ENCODE measurements around the gene KIF6. TPM values are rescaled to one million over a fixed set of nuclear protein-coding genes. Genes with fewer than 3 reads are reported as not detected.

Gene KIF6
- total and polyA plus RNA-seq, 2 of the 8 experiments (the other 6 are each of a cell fraction or from before 2014, with no cell fraction given) = 0.53 to 0.65 TPM

- Histone ChIP-seq H3K27me3 (replicated peaks in 1 of 4; ENCODE audit: control insufficient read depth in 3 of 4, extremely low read depth in 1 of 4, insufficient read depth in 3 of 4, low read length in 3 of 4) (peaks cover 26 to 48% (median 43%) of the 10 kb centered on the region in 4 experiments), H2BK5ac (ENCODE audit: low read depth, low read length) (no peak overlapping the region), H2BK20ac (ENCODE audit: low read length) (no peak overlapping the region), H3K4me3 (ENCODE audit: extremely low read depth in 1 of 4, insufficient read depth in 2 of 4, low read depth in 3 of 4, low read length in 4 of 4) (no peak overlapping the region), H3K56ac (replicated peaks; ENCODE audit: insufficient read length, low read depth, low read length) (no peak overlapping the region), H3K23me2 (ENCODE audit: low read depth, low read length) (peaks cover 12% of the 10 kb centered on the region; the same call in 1 of the 2 replicates), H2BK120ac (replicated peaks; ENCODE audit: low read depth, low read length) (no peak overlapping the region), H3K4me1 (replicated peaks in 1 of 4; ENCODE audit: control insufficient read depth in 3 of 4, insufficient read depth in 4 of 4, low read length in 3 of 4) (peaks cover 0 to 5% (median 3%) of the 10 kb centered on the region in 4 experiments; a peak in 4 of 7 replicates), H3K27ac (ENCODE audit: low read depth, low read length) (no peak overlapping the region), H3K79me1 (ENCODE audit: low read depth, low read length) (no peaks in the 10 kb centered on the region), H3K4me2 (ENCODE audit: insufficient read depth in 1 of 2, low read depth in 2 of 2, low read length in 2 of 2) (no peak overlapping the region), H3K9me3 (ENCODE audit: insufficient read depth in 2 of 2, low read depth in 1 of 2, low read length in 1 of 2) (no peaks in the 10 kb centered on the region), H4K5ac (ENCODE audit: insufficient read length, low read depth, low read length) (no peak overlapping the region), H2AFZ (ENCODE audit: low read length) (no peak overlapping the region), H4K20me1 (replicated peaks in 1 of 2; ENCODE audit: control insufficient read depth in 1 of 2, insufficient read depth in 2 of 2, low read length in 2 of 2) (peaks cover 0 to 2% of the 10 kb centered on the region in 2 experiments), H4K8ac (ENCODE audit: extremely low read depth, insufficient read depth, low read length) (peak overlapping the region; percentile 12; the same call in 1 of the 2 replicates), H3K36me3 (ENCODE audit: control insufficient read depth in 2 of 4, insufficient read depth in 4 of 4, low read length in 3 of 4) (no peaks in the 10 kb centered on the region), H3K23ac (ENCODE audit: insufficient read length) (no peak overlapping the region), H2AK5ac (ENCODE audit: low read depth, low read length) (no peak overlapping the region), H3K18ac (ENCODE audit: extremely low read depth, low read length) (no peak overlapping the region), H4K91ac (replicated peaks; ENCODE audit: insufficient read length, low read length) (no peak overlapping the region), H3K4ac (replicated peaks; ENCODE audit: insufficient read length, low read depth, low read length) (no peak overlapping the region), H3K79me2 (ENCODE audit: control insufficient read depth in 1 of 2, insufficient read depth in 2 of 2, low read length in 2 of 2) (no peaks in the 10 kb centered on the region), H3K9ac (replicated peaks in 1 of 4; ENCODE audit: extremely low read depth in 1 of 4, low read depth in 3 of 4, low read length in 3 of 4) (no peak overlapping the region), H3K14ac (ENCODE audit: insufficient read length) (no peak overlapping the region), H2BK15ac (ENCODE audit: low read length) (no peak overlapping the region), H2BK12ac (ENCODE audit: low read depth, low read length) (no peak overlapping the region)
- TF ChIP-seq ATF2 (IDR thresholded peaks at IDR 0.05; ENCODE audit: low read length) (no peak), SIN3A (conservative IDR thresholded peaks at IDR 0.05 in 1 of 2, IDR thresholded peaks at IDR 0.05 in 1 of 2; ENCODE audit: low read depth in 1 of 2, low read length in 2 of 2) (no peak), TBP (IDR thresholded peaks at IDR 0.05; ENCODE audit: low read depth, low read length) (no peak), NANOG (IDR thresholded peaks at IDR 0.05; ENCODE audit: insufficient read depth, low read depth, low read length, poor library complexity, severe bottlenecking) (no peak), JUND (IDR thresholded peaks at IDR 0.05; ENCODE audit: low read length) (no peak), CREB1 (IDR thresholded peaks at IDR 0.05) (no peak)
- TF ChIP-seq, protein P1, sequence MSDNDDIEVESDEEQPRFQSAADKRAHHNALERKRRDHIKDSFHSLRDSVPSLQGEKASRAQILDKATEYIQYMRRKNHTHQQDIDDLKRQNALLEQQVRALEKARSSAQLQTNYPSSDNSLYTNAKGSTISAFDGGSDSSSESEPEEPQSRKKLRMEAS (IDR thresholded peaks at IDR 0.05) = no peak
- FAIRE-seq (no peak), DNase-seq (ENCODE audit: low read depth in 1 of 2, low spot score in 2 of 2) (no peak)
- WGBS, 2 experiments (ENCODE audit: extremely low coverage in 1 of 2, insufficient coverage in 1 of 2, insufficient read length in 1 of 2, insufficient replicate concordance in 2 of 2, low coverage in 1 of 2, low lambda C conversion rate in 2 of 2, missing lambda C conversion rate in 1 of 2) = 82% methylated on average over 4 of the region's 4 CpGs; no CpG with 5 or more reads in 1 of the 2 experiments
- ChIA-PET CTCF (ENCODE audit: partially characterized antibody) (interaction anchor here (0.7 to 47.4 kb wide), 47 partner anchors 8 to 1057 kb away, joined by 3 to 1738 read pairs (median 5); partner anchors contain the start of genes KCNK16, KCNK5 and SAYSD1), POLR2A (ENCODE audit: partially characterized antibody) (interaction anchor here (2.4 kb wide), 1 partner anchor 144 kb away, joined by 5 read pairs; no protein-coding TSS in a partner anchor)
Measured at GRCh38 chr6:39310542-39310941, 414.7 kb downstream of the KIF6 start.

Data from H1 (cell line).